OCI-LY7 (cell line): ENCODE results near the gene PCED1B.

Source experiments
- EZH2phosphoT487 ChIP-seq: fragments of 200-600 bp; sonication (generic); IDR thresholded peaks from 2 replicates; pipeline ENCODE4 v1.6.1; 2018; ENCODE audit warnings: low read depth, borderline replicate concordance, mild to moderate bottlenecking, mixed run types, antibody characterized with exemption, low read length, moderate library complexity, mixed read lengths
- TF ChIP-seq, protein P1 (sequence below): fragments of 200-600 bp; sonication (generic); conservative IDR thresholded peaks from 2 replicates; pipeline ENCODE4 v1.5.1; 2014; ENCODE audit warnings: mild to moderate bottlenecking, antibody characterized with exemption, low read length, moderate library complexity, mixed read lengths

DNA sequence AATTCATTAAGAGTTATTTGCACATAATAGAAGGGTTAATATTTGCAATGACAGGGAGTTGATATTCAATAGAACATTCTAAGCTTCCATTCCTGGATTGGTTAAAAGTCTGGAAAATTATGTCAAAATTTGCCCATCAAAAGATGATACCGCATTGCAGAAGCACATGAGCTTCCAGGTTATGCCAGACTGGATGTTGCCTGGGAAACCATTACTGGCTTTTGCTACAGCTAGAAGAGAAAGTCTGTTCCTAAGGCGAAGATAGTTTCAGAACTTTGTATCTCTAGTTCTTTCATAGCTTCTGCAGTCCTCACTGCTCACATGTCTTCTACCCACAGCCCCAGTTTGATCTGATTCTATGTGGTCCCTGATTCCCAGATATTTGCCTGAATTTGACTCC is 122.8 kb downstream of the PCED1B start:
- TF ChIP-seq, protein P1, sequence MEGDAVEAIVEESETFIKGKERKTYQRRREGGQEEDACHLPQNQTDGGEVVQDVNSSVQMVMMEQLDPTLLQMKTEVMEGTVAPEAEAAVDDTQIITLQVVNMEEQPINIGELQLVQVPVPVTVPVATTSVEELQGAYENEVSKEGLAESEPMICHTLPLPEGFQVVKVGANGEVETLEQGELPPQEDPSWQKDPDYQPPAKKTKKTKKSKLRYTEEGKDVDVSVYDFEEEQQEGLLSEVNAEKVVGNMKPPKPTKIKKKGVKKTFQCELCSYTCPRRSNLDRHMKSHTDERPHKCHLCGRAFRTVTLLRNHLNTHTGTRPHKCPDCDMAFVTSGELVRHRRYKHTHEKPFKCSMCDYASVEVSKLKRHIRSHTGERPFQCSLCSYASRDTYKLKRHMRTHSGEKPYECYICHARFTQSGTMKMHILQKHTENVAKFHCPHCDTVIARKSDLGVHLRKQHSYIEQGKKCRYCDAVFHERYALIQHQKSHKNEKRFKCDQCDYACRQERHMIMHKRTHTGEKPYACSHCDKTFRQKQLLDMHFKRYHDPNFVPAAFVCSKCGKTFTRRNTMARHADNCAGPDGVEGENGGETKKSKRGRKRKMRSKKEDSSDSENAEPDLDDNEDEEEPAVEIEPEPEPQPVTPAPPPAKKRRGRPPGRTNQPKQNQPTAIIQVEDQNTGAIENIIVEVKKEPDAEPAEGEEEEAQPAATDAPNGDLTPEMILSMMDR: no peak
- no peak for TF ChIP-seq EZH2phosphoT487
